Activated CD4-positive, alpha-beta T cell treated with anti-CD3 and anti-CD28 coated beads for 4 hours (primary cell): ENCODE data around the gene XYLT2.
"Not testable (repeated sequence)": the region's sequence is repeated elsewhere in the genome, so short reads cannot be mapped to it uniquely, and the experiment has no call there.

Experiments used
- DNase-seq, 2 donors: peaks; one replicate each; pipeline ENCODE4 v3.0.0-alpha.2; 2020

XYLT2 gene

DNA sequence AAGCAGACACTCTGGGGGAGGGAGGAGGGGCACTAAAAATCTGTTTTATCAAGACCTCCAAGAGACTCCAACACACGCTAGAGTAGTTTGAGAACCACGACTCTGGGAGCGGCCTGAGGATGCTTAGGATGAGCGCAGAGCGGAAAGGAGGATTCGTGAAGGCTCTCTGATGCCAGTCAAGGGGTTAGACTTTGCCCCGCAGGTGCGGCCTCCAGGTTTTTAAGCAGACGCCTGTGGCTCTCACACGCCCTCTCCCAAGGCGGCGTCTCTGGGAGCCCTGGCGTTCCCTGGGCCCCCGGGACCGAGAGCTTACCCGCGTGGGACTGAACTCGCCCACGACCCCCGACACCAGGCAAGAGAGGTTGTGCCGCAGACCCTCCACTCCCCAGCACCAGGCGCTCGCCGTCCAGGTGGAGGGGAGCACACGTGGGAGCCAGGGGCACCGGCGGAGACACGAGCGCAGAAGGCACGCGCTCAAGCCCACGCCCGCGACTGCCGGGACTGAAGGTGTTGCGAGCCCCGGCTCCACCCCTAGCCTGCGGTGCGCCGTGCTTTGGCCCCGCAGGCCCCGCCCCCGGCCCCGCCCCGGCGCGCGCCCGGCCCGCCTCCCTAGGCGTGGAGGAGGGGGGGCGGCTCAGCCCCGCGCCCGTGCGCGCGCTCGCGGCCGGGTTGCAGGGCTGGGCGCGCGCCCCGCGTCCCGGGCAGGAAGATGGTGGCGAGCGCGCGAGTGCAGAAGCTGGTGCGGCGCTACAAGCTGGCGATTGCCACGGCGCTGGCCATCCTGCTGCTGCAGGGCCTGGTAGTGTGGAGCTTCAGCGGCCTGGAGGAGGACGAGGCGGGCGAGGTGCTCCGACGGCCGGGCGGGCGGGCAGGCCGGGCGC lies at the start of gene XYLT2:
XYLT2 (plus strand) TSS at position 695 of the 881 bp plus-strand sequence; CDS start at position 710, 15 bp downstream.
- peak; percentile 91 to 92 for DNase-seq

GRCh38 chr17:50297407-50297865 lies 48.5 kb upstream of the XYLT2 start:
- peak; percentile 80 to 82 for DNase-seq

GRCh38 chr17:50298018-50298417 lies 47.9 kb upstream of the XYLT2 start:
- no peak for DNase-seq

- no peak for DNase-seq
Measured at GRCh38 chr17:50299776-50300175, 46.1 kb upstream of the XYLT2 start.

DNA sequence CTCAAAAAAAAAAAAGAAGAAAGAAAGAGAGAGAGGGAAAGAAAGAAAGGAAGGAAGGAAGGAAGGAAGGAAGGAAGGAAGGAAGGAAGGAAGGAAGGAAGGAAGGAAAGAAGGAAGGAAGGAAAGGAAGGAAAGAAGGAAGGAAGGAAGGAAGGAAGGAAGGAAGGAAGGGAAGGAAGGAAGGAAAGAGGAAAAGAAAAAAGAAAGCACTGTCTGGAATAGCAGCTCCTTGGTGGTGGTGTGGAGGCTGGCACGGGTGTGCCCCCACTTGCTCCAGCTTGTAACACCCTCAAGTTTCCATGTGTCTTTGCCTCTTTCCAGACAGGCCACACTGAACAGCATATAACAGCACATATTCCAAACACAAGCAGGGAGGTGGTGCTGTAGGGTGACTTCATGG lies 45.1 kb upstream of the XYLT2 start:
- not testable (repeated sequence) for DNase-seq

- no peak for DNase-seq
Measured at GRCh38 chr17:50301891-50302584, 43.9 kb upstream of the XYLT2 start.

- no peak for DNase-seq
Measured at GRCh38 chr17:50303051-50303450, 42.9 kb upstream of the XYLT2 start.

GRCh38 chr17:50303596-50303995 lies 42.3 kb upstream of the XYLT2 start:
- DNase-seq = no peak

- DNase-seq = no peak
Measured at GRCh38 chr17:50304781-50305404, 41.0 kb upstream of the XYLT2 start.

- DNase-seq = no peak
Measured at GRCh38 chr17:50307654-50308053, 38.3 kb upstream of the XYLT2 start.

DNA sequence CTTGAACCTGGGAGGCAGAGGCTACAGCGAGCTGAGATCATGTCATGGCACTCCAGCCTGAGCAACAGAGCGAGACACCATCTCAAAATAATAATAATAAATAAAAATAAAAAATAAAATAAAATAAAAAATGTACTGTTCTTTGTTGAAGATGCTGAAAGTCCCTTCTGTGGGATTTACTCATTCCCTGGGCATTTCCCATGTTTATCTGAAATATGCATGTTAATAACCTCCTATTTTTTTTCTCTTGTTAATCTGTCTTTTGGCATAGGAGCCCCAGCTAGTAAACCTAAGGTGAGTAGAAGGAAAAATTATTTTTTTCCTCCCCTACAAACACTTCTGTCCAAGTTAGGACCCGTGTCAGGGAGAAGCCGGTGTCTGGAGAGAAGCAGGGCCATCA lies 37.3 kb upstream of the XYLT2 start:
- no peak for DNase-seq

GRCh38 chr17:50310455-50311111 lies 35.3 kb upstream of the XYLT2 start:
- DNase-seq = no peak

DNA sequence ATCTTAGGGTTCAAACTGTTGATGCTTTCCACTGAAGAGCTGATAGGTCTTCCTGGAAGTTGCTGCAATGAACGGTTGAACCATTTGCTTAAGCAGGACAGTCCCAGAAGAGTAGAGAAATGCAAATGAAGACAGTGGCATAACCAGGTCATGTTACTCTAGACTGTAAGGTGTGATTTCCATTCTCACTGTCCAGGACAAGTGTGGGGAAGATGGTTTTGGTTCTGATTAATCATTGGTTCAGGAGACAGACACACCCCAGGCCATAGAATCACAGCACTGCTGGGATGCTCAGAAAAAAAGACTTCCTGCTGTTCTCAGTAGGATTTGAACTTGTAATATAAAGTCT lies 34.8 kb upstream of the XYLT2 start:
- DNase-seq = no peak

DNA sequence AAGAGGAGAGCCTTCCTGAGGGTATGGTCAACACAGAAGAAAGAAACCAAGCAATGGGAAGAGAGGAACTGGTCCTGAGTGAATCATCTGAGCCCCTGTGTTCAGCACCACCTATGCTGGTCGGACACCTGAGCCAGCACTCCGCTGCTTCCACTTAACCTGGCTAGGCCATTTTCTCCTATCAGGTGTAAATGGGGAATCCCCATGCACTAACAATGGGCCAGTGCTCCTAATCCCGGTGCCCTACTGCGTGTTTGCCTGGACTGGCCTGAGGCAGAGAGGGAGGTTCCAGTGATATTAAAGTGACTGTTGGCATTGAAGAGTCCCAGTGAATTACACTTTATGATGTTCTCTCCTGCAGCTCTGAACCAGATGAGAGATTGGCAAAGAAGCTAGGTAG lies 34.4 kb upstream of the XYLT2 start:
- DNase-seq = no peak

DNA sequence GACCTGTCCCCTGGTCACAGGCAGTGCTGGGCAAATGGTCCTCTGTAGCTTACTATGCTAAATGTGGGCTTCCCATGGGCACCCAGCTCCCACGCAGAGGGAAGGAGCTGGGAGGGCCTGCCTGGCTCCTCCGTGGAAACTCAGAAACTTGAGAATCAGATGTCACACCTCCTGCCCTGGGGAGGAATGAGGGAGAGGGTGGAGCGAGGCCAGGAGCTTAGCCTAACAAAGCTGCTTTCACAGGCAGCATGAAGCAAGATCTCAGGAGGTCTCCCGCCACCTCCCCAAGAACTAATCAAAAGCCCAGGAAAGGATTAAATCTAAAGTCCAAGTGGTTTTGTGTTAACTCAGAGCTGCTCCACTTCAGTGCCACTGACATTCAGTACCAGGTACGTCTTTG lies 33.6 kb upstream of the XYLT2 start:
- no peak for DNase-seq

GRCh38 chr17:50314456-50315011 lies 31.4 kb upstream of the XYLT2 start:
- no peak for DNase-seq

- DNase-seq = no peak
Measured at GRCh38 chr17:50316016-50316587, 29.8 kb upstream of the XYLT2 start.

- DNase-seq = not testable (repeated sequence)
Measured at GRCh38 chr17:50316660-50317059, 29.3 kb upstream of the XYLT2 start.

DNA sequence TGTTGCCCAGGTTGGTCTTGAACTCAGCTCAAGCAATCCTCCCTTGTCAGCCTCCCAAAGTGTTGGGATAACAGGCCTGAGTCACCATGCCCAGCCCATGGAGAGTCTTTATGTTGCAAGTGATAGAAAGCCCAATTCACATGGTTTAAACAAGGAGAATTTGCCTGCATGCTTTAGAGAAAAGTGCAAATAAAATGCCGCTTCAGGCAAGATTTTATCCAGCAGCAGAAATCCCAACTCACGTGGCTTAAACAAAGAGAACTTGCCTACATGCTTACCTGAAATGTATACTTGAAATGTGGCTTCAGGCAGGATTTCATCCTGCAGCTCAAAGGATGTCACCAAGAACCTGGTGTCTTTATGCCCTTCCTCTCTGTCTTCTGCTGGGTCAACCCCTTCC lies 28.8 kb upstream of the XYLT2 start:
- no peak for DNase-seq

GRCh38 chr17:50318501-50319285 lies 27.2 kb upstream of the XYLT2 start:
- no peak for DNase-seq

DNA sequence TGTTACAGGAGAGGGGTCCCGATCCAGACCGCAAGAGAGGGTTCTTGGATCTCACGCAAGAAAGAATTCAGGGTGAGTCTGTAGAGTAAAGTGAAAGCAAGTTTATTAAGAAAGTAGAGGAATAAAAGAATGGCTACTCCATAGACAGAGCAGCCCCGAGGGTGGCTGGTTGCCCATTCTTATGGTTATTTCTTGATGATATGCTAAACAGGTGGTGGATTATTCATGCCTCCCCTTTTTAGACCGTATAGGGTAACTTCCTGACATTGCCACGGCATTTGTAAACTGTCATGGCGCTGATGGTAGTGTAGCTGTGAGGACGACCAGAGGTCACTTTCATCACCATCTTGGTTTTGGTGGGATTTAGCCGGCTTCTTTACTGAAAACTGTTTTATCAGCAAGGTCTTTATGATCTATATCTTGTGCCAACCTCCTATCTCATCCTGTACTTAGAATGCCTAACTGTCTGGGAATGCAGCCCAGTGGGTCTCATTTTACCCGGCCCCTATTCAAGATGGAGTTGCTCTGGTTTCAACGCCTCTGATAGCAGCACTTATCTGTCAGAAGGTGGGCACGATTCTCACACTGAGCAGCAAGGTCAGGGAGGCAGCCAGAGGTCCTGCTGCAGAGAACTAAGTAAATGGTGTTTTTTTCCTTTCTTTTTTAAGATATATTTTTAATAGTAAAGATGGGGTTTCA lies 26.5 kb upstream of the XYLT2 start:
- no peak for DNase-seq
